ENCODE data around the gene TMEM63C.

Gene TMEM63C

DNA sequence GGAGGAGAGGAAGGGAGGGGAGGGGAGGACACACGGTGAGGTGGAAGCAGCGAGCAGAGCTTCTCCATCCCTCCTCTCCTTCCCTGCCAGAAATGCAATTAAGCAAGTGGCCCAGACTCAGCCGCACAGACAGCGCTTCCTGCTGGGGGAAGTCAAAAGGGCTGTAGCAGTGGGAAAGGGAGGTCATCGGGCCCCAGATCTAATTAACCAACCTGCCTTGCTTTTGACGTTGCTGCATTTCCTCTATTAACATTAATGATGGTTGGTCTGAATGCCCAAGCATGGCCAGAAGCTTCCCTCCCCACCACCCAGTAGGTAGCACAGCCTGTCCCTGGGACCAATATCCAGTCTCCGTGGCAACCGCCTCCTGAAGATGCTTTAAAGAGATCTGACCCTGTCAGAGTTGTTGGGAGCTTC is 94.0 kb downstream of the TMEM63C start:
- Histone ChIP-seq H3K4me3 (ENCODE audit: insufficient read depth, low read length, poor library complexity, severe bottlenecking) (no peak overlapping the region), H3K9me2 (replicated peaks; ENCODE audit: insufficient read depth, low read length) (no peaks in the 10 kb centered on the region), H3K9ac (ENCODE audit: low read length) (no peak overlapping the region), H3K36me3 (ENCODE audit: low read length) (no peaks in the 10 kb centered on the region), H2AFZ (ENCODE audit: low read depth, low read length, severe bottlenecking) (no peak overlapping the region), H3F3A (ENCODE audit: insufficient read depth) (no peaks in the 10 kb centered on the region), H3K4me2 (ENCODE audit: low read depth, low read length, poor library complexity, severe bottlenecking) (no peak overlapping the region), H3K27ac (ENCODE audit: low read depth, low read length) (no peak overlapping the region), H4K20me1 (ENCODE audit: low read depth, low read length) (no peaks in the 10 kb centered on the region), H3K27me3 (ENCODE audit: low read length) (no peaks in the 10 kb centered on the region), H3K9me3 (ENCODE audit: insufficient read depth, low read length) (no peaks in the 10 kb centered on the region), H3K79me2 (ENCODE audit: insufficient read depth, low read length) (no peaks in the 10 kb centered on the region)
- TF ChIP-seq CTCF (IDR thresholded peaks at IDR 0.05; ENCODE audit: insufficient read depth, low read length, poor library complexity, severe bottlenecking) (no peak), EZH2phosphoT487 (conservative IDR thresholded peaks at IDR 0.05; ENCODE audit: low read length) (no peak)

DNA sequence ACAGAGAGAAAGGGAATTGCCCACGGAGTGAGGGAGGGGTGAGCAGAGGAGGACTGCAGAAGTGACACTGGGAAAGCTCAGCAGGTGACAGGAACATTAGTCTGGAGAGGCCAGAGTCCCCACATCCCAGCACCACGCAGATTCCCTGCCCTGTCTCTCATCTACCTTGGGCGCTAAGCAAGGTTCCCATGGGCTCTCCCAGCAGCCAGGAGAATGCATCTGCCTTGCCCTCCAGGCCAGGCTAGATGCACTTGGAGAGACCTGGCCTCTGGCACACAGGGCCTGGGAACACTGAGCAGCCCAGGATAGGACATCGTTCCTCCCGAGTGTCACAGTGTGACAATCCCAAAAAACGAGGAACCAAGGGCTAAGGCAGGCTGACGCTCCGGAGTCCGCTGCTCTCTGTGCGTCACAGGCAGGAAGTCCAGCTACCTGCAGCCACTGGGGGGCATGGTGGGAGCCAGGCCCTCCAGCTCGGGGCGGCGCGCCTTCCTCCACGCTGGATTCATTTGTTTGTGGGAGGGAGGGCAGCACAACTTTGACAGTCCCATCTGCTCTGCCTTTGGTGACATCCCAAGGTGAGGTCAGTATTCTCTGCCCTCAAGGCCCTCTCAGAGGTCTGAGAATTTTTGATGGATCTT is 94.8 kb downstream of the TMEM63C start:
- H3K27ac ChIP-seq (ENCODE audit: low read depth, low read length), result no peak overlapping the region
- H3K4me2 ChIP-seq (ENCODE audit: low read depth, low read length, poor library complexity, severe bottlenecking), result no peak overlapping the region
- H3K36me3 ChIP-seq (ENCODE audit: low read length), result no peaks in the 10 kb centered on the region
- H3K4me3 ChIP-seq (ENCODE audit: insufficient read depth, low read length, poor library complexity, severe bottlenecking), result no peak overlapping the region
- H3K79me2 ChIP-seq (ENCODE audit: insufficient read depth, low read length), result no peaks in the 10 kb centered on the region
- H4K20me1 ChIP-seq (ENCODE audit: low read depth, low read length), result no peaks in the 10 kb centered on the region
- no peaks in the 10 kb centered on the region for H3K9me2 ChIP-seq (replicated peaks; ENCODE audit: insufficient read depth, low read length)
- no peaks in the 10 kb centered on the region for H3K27me3 ChIP-seq (ENCODE audit: low read length)
- H2AFZ ChIP-seq (ENCODE audit: low read depth, low read length, severe bottlenecking), result no peak overlapping the region
- no peaks in the 10 kb centered on the region for H3F3A ChIP-seq (ENCODE audit: insufficient read depth)
- H3K9me3 ChIP-seq (ENCODE audit: insufficient read depth, low read length), result no peaks in the 10 kb centered on the region
- no peak overlapping the region for H3K9ac ChIP-seq (ENCODE audit: low read length)
- TF ChIP-seq EZH2phosphoT487 (conservative IDR thresholded peaks at IDR 0.05; ENCODE audit: low read length) (no peak), CTCF (IDR thresholded peaks at IDR 0.05; ENCODE audit: insufficient read depth, low read length, poor library complexity, severe bottlenecking) (no peak)

DNA sequence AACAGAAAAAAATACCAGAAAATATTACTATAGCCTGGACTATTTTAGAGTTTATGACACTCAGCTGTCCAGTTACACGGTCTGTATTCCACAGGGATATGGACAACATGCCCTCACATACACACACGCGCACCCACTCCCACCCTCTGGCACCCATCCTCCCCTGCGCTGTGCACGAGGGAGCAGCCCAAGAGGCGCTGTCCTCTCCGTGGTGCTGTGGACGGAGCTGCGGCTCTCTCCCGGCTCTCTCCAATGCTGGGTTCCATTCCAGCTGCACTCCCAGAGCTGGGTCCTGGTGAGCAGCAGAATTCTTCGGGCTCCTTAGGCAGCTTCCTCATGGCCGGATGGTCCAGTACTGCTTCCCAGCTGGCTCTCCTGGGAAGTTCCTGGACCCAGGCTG is 95.4 kb downstream of the TMEM63C start:
- Histone ChIP-seq H3K9ac (ENCODE audit: low read length) (no peak overlapping the region), H3K27ac (ENCODE audit: low read depth, low read length) (no peak overlapping the region), H3K4me2 (ENCODE audit: low read depth, low read length, poor library complexity, severe bottlenecking) (no peak overlapping the region), H4K20me1 (ENCODE audit: low read depth, low read length) (no peaks in the 10 kb centered on the region), H3K9me3 (ENCODE audit: insufficient read depth, low read length) (no peaks in the 10 kb centered on the region), H3K9me2 (replicated peaks; ENCODE audit: insufficient read depth, low read length) (no peaks in the 10 kb centered on the region), H3K79me2 (ENCODE audit: insufficient read depth, low read length) (no peaks in the 10 kb centered on the region), H3K27me3 (ENCODE audit: low read length) (no peaks in the 10 kb centered on the region), H2AFZ (ENCODE audit: low read depth, low read length, severe bottlenecking) (no peak overlapping the region), H3K36me3 (ENCODE audit: low read length) (no peaks in the 10 kb centered on the region), H3F3A (ENCODE audit: insufficient read depth) (no peaks in the 10 kb centered on the region), H3K4me3 (ENCODE audit: insufficient read depth, low read length, poor library complexity, severe bottlenecking) (no peak overlapping the region)
- TF ChIP-seq EZH2phosphoT487 (conservative IDR thresholded peaks at IDR 0.05; ENCODE audit: low read length) (no peak), CTCF (IDR thresholded peaks at IDR 0.05; ENCODE audit: insufficient read depth, low read length, poor library complexity, severe bottlenecking) (no peak)
